ENCODE data around the gene MTCL1. TPM values are rescaled to one million over a fixed set of nuclear protein-coding genes. Genes with fewer than 3 reads are reported as not detected.

Gene MTCL1
- total and polyA plus RNA-seq, 9 of the 15 experiments (the other 6 are each of a cell fraction or from before 2014, with no cell fraction given): 0.21 to 7.4 (median 3.7) TPM

DNA sequence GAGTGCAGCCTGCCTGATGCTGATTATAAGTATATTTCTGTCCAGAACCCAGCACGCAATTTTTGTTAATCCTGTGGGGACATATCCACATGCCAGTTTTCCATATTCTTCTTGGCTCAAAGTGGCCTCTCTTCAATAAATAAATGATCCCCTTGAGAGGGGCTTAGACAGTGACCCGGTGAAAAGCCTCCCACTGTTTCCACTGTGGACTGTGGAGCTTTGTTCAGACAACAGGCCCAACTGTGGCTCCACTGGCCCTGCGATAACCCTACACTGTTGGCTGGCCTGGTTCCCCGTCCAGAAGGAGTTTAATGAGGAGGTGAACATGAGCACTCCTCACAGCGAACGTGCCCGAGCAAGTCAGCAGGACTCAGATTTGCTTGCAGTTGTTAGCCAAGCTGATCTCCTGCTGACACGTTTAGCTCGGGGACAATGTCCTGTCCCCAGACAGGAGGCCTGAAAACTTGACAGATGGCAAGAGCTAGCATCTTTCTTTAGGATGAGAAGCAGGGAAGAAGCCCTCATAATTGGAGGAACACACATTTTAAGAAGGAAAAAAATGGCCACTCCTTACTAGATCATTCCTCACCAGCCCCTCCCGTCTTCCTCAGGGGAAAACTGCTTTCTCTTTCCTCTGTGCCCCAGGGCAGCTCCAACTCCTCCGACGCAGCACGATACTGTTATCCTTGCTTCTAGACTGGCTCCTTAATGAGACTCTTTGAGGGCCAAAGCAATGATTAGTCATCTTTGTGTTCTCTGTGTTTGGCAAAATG lies 20.0 kb upstream of the MTCL1 start (continued):
- TF ChIP-seq, protein P1, sequence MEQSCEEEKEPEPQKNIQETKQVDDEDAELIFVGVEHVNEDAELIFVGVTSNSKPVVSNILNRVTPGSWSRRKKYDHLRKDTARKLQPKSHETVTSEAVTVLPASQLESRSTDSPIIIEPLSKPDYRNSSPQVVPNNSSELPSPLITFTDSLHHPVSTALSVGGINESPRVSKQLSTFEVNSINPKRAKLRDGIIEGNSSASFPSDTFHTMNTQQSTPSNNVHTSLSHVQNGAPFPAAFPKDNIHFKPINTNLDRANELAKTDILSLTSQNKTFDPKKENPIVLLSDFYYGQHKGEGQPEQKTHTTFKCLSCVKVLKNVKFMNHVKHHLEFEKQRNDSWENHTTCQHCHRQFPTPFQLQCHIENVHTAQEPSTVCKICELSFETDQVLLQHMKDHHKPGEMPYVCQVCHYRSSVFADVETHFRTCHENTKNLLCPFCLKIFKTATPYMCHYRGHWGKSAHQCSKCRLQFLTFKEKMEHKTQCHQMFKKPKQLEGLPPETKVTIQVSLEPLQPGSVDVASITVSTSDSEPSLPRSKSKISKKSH (CRISPR knock-in tag; IDR thresholded peaks at IDR 0.05): no peak
- TF ChIP-seq, protein P2, sequence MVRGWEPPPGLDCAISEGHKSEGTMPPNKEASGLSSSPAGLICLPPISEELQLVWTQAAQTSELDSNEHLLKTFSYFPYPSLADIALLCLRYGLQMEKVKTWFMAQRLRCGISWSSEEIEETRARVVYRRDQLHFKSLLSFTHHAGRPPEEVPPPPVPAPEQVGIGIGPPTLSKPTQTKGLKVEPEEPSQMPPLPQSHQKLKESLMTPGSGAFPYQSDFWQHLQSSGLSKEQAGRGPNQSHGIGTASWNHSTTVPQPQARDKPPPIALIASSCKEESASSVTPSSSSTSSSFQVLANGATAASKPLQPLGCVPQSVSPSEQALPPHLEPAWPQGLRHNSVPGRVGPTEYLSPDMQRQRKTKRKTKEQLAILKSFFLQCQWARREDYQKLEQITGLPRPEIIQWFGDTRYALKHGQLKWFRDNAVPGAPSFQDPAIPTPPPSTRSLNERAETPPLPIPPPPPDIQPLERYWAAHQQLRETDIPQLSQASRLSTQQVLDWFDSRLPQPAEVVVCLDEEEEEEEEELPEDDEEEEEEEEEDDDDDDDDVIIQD (CRISPR knock-in tag; IDR thresholded peaks at IDR 0.05): no peak
- TF ChIP-seq HNRNPL (IDR thresholded peaks at IDR 0.05; ENCODE audit: low read depth, low read length): no peak
- TF ChIP-seq EGR1 (conservative IDR thresholded peaks at IDR 0.05): no peak
- TF ChIP-seq, protein P3, sequence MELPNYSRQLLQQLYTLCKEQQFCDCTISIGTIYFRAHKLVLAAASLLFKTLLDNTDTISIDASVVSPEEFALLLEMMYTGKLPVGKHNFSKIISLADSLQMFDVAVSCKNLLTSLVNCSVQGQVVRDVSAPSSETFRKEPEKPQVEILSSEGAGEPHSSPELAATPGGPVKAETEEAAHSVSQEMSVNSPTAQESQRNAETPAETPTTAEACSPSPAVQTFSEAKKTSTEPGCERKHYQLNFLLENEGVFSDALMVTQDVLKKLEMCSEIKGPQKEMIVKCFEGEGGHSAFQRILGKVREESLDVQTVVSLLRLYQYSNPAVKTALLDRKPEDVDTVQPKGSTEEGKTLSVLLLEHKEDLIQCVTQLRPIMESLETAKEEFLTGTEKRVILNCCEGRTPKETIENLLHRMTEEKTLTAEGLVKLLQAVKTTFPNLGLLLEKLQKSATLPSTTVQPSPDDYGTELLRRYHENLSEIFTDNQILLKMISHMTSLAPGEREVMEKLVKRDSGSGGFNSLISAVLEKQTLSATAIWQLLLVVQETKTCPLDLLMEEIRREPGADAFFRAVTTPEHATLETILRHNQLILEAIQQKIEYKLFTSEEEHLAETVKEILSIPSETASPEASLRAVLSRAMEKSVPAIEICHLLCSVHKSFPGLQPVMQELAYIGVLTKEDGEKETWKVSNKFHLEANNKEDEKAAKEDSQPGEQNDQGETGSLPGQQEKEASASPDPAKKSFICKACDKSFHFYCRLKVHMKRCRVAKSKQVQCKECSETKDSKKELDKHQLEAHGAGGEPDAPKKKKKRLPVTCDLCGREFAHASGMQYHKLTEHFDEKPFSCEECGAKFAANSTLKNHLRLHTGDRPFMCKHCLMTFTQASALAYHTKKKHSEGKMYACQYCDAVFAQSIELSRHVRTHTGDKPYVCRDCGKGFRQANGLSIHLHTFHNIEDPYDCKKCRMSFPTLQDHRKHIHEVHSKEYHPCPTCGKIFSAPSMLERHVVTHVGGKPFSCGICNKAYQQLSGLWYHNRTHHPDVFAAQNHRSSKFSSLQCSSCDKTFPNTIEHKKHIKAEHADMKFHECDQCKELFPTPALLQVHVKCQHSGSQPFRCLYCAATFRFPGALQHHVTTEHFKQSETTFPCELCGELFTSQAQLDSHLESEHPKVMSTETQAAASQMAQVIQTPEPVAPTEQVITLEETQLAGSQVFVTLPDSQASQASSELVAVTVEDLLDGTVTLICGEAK (IDR thresholded peaks at IDR 0.05): no peak
- TF ChIP-seq, protein P3 (CRISPR knock-in tag; IDR thresholded peaks at IDR 0.05): no peak

Data from K562 (cell line).